ENCODE results near the gene INPP5D. TPM values are rescaled to one million over a fixed set of nuclear protein-coding genes. Genes with fewer than 3 reads are reported as not detected.

The INPP5D gene
- total RNA-seq, 4 donors from 2014 or later: 11.6 to 333 (median 26.2) TPM

DNA sequence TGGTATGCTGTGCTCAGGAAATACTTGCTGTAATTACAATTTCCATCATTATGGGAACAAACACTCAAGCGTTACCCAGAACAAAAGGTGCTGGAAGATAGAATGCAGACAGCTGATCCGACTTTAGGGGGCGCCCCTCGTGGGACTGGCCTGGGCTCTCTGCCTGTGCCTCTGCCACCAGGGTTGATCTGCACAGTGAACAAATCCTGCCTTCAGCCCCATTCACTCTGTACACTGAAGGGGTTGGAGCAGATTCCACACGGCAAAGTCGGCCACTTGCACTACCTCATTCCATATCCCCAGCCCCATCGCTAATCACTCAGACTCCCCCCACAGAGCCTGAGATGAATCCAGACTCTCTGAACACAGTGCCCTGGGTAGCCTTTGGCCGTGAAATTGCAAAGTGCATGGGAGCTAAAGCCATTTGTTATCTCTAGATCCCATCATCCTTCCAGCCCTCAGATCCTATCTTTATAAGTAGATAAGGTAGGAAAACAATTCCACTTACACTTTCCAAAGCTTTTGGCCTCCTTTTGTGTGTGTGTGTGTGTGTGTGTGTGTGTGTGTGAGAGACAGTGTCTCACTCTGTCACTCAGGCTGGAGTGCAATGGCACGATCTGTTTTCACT is 69.3 kb downstream of the INPP5D start:
- DNase-seq: no peak
- no peaks in the 10 kb centered on the region for H3K9me3 ChIP-seq
- peaks cover 0 to 4% (median under 1%) of the 10 kb centered on the region in 3 donors for H3K36me3 ChIP-seq
- TF ChIP-seq POLR2A (IDR thresholded peaks at IDR 0.05): no peak
- TF ChIP-seq, protein P1, sequence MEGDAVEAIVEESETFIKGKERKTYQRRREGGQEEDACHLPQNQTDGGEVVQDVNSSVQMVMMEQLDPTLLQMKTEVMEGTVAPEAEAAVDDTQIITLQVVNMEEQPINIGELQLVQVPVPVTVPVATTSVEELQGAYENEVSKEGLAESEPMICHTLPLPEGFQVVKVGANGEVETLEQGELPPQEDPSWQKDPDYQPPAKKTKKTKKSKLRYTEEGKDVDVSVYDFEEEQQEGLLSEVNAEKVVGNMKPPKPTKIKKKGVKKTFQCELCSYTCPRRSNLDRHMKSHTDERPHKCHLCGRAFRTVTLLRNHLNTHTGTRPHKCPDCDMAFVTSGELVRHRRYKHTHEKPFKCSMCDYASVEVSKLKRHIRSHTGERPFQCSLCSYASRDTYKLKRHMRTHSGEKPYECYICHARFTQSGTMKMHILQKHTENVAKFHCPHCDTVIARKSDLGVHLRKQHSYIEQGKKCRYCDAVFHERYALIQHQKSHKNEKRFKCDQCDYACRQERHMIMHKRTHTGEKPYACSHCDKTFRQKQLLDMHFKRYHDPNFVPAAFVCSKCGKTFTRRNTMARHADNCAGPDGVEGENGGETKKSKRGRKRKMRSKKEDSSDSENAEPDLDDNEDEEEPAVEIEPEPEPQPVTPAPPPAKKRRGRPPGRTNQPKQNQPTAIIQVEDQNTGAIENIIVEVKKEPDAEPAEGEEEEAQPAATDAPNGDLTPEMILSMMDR (IDR thresholded peaks at IDR 0.05): peak in 1 of 6 experiments; percentile 15
- peaks cover 0 to 2% (median under 1%) of the 10 kb centered on the region in 4 donors for H3K4me1 ChIP-seq
- H3K4me3 ChIP-seq: no peak overlapping the region
- H3K27me3 ChIP-seq: no peaks in the 10 kb centered on the region
- no peak overlapping the region for H3K27ac ChIP-seq

DNA sequence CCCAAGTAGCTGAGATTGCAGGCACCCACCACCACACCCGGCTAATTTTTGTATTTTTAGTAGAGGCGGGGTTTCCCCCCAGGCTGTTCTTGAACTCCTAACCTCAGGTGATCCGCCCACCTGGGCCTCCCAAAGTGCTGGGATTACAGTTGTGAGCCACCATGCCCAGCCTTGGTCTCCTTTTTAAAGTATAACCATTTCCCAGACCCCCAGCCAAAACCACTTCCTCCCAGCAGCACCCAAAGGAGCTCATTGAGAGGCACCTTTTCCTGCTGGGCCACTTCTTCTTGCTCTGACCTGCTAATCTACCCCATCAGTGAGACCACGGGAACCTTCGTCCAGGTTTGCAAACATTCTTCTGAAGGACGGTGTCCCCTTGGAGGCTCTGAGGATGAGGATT is 69.9 kb downstream of the INPP5D start:
- no peaks in the 10 kb centered on the region for H3K27me3 ChIP-seq
- no peak for DNase-seq
- H3K4me1 ChIP-seq: no peaks in the 10 kb centered on the region
- H3K4me3 ChIP-seq: no peak overlapping the region
- no peaks in the 10 kb centered on the region for H3K9me3 ChIP-seq
- H3K36me3 ChIP-seq: peaks cover 0 to 4% (median 0%) of the 10 kb centered on the region in 3 donors
- no peak for TF ChIP-seq POLR2A (IDR thresholded peaks at IDR 0.05)
- TF ChIP-seq, protein P1 (IDR thresholded peaks at IDR 0.05): no peak
- H3K27ac ChIP-seq: no peak overlapping the region

DNA sequence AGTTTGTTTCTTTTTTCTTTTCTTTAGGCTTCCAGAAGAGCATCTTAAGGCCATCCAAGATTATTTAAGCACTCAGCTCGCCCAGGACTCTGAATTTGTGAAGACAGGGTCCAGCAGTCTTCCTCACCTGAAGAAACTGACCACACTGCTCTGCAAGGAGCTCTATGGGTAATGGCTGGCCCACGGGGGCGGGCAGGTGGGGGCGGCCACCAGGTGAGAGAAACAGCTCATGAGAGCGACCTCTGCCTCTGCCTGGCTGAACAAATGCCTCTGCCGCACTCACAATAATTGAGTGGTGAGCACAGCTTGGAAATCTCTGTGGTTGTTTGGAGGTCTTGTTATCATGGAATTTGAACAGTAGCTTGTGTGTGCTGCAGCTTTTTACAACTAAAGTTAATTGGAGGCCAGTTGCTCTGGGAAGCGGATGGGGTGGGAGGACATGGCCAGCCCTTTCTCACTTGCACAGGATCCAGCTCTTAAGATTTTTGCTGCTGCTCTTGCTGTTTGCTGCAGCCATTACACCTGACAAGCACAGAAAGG is 70.4 kb downstream of the INPP5D start:
- no peak for TF ChIP-seq POLR2A (IDR thresholded peaks at IDR 0.05)
- TF ChIP-seq, protein P1 (IDR thresholded peaks at IDR 0.05): no peak

DNA sequence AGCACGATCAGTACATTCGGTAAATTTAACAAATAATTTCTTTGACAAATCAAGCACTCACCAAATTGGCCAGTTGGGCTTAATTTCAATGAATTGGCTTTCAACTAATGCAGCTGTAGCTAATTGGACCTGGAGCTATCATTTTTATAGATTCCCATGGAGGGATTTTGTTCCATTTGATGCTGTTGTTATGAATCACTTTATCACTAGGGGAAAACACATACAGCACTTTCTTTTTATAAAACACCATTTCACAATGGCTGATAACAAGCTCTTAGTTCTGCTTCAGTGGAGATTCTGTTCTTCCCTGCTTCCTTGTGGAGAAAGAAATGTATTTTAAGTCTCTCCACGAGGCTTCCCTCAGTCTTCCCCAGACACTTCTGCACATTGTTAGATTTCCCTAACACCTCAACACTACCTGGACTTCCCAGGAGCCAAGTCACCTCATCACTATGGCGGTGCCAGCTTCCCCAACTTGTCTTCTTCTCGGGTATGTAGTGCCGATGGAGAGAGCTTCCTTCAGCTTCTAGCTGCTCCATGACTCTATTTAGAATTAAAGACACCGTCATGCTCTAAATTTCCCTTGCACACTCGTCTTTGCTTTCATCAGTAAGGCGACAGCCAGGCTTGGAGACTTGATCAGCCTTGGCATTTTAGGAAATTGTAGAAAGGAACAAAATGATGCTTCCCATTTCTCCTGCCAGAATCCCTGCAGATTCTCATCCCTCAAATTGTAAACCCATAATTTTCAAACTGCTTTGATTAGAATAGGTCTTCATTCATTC is 72.0 kb downstream of the INPP5D start:
- no peak overlapping the region for H3K4me3 ChIP-seq
- H3K4me1 ChIP-seq: no peaks in the 10 kb centered on the region
- TF ChIP-seq POLR2A (IDR thresholded peaks at IDR 0.05): no peak
- TF ChIP-seq, protein P1 (IDR thresholded peaks at IDR 0.05): no peak
- H3K27me3 ChIP-seq: no peaks in the 10 kb centered on the region
- peaks cover 0 to 6% (median 0%) of the 10 kb centered on the region in 3 donors for H3K36me3 ChIP-seq
- H3K9me3 ChIP-seq: no peaks in the 10 kb centered on the region
- DNase-seq: no peak
- H3K27ac ChIP-seq: no peak overlapping the region

More for the DNA sequence above, 70.4 kb downstream of the INPP5D start:
- Histone ChIP-seq H3K9me3 (no peaks in the 10 kb centered on the region), H3K27me3 (no peaks in the 10 kb centered on the region), H3K27ac (no peak overlapping the region), H3K36me3 (peaks cover 0 to 4% (median 0%) of the 10 kb centered on the region in 3 donors), H3K4me1 (no peaks in the 10 kb centered on the region), H3K4me3 (no peak overlapping the region)
- no peak for DNase-seq

DNA sequence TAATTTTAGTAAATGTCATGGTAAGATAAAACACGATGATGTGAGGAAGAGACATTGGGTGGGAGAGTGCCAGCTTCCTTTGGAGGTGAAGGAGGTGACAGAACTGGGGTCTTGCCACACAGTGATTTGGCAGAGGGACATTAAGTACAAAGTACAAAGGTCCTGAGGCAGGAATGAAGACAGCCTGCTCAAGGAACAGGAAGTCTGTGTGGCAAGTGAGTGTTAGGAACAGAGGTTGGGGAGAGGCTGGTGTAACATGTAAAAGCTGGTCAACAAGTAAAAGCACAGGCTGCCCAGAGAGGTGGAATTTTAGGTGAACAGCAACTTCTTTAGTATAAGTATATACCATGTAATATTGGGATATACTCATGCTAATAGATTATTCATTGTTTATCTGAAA is 73.1 kb downstream of the INPP5D start:
- Histone ChIP-seq H3K4me1 (no peaks in the 10 kb centered on the region), H3K36me3 (peaks cover 0 to 6% (median 0%) of the 10 kb centered on the region in 3 donors), H3K4me3 (no peak overlapping the region), H3K27me3 (no peaks in the 10 kb centered on the region), H3K9me3 (no peaks in the 10 kb centered on the region), H3K27ac (no peak overlapping the region)
- TF ChIP-seq, protein P1 (IDR thresholded peaks at IDR 0.05): no peak
- no peak for TF ChIP-seq POLR2A (IDR thresholded peaks at IDR 0.05)
- DNase-seq: no peak
